ENCODE measurements around the gene C4BPA.

GRCh38 chr1:207078578-207079132 lies 25.4 kb upstream of the C4BPA start:
- TF ChIP-seq POLR2AphosphoS5 (IDR thresholded peaks at IDR 0.05) = no peak
- TF ChIP-seq POLR2A (IDR thresholded peaks at IDR 0.05) = no peak
- TF ChIP-seq CTCF (IDR thresholded peaks at IDR 0.05) = no peak
